OCI-LY1 (cell line): ENCODE results near the gene SLC15A1.

Experiments
- H2AFZ ChIP-seq: fragments of 200-600 bp; sonication (generic), shearing (Covaris generic); 2 replicates; pipeline ENCODE4 v1.6.0; 2014; ENCODE audit warnings: antibody characterized with exemption, mild to moderate bottlenecking, low read length
- H3F3A ChIP-seq: fragments of 200-600 bp; sonication (generic), shearing (Covaris generic); 2 replicates; pipeline ENCODE4 v1.6.0; 2014; ENCODE audit warnings: mild to moderate bottlenecking, antibody characterized with exemption, low read length, moderate library complexity; ENCODE audit not compliant: insufficient read depth
- H3K27ac ChIP-seq: fragments of 200-600 bp; sonication (generic); 2 replicates; pipeline ENCODE4 v1.5.1; 2014; ENCODE audit warnings: low read length, mixed run types, mild to moderate bottlenecking, low read depth; ENCODE audit not compliant: poor library complexity, severe bottlenecking
- H3K27me3 ChIP-seq: fragments of 200-600 bp; sonication (generic); 2 replicates; pipeline ENCODE4 v1.6.0; 2014; ENCODE audit warnings: antibody characterized with exemption, mild to moderate bottlenecking, low read length, moderate library complexity; ENCODE audit not compliant: insufficient read depth
- H3K36me3 ChIP-seq: fragments of 200-600 bp; sonication (generic); 2 replicates; pipeline ENCODE4 v1.6.1; 2014; ENCODE audit warnings: mild to moderate bottlenecking, antibody characterized with exemption, low read length, moderate library complexity, mixed read lengths; ENCODE audit not compliant: insufficient read depth
- H3K4me1 ChIP-seq: fragments of 200-600 bp; sonication (generic); 2 replicates; pipeline ENCODE4 v1.5.1; 2014; ENCODE audit warnings: mild to moderate bottlenecking, low read length, moderate library complexity; ENCODE audit not compliant: insufficient read depth, severe bottlenecking
- H3K4me2 ChIP-seq: fragments of 200-600 bp; sonication (generic), shearing (Covaris generic); 2 replicates; pipeline ENCODE4 v1.6.1; 2014; ENCODE audit warnings: low read length
- H3K4me3 ChIP-seq: fragments of 200-600 bp; sonication (generic); 2 replicates; pipeline ENCODE4 v1.5.1; 2014; ENCODE audit warnings: low read length, low read depth, mild to moderate bottlenecking, mixed read lengths; ENCODE audit not compliant: poor library complexity, severe bottlenecking
- H3K79me2 ChIP-seq: fragments of 200-600 bp; shearing (Covaris generic); 2 replicates; pipeline ENCODE4 v1.6.1; 2016; ENCODE audit warnings: mixed run types, low read length, mixed read lengths; ENCODE audit not compliant: insufficient read depth
- H3K9ac ChIP-seq: fragments of 200-600 bp; sonication (generic), shearing (Covaris generic); 2 replicates; pipeline ENCODE4 v1.6.1; 2014; ENCODE audit warnings: mild to moderate bottlenecking, low read length, mixed read lengths
- H3K9me2 ChIP-seq: fragments of 200-600 bp; sonication (generic), shearing (Covaris generic); 2 replicates; pipeline ENCODE4 v1.6.1; 2014; ENCODE audit warnings: low read depth, mild to moderate bottlenecking, low read length, mixed read lengths
- H3K9me3 ChIP-seq: fragments of 200-600 bp; shearing (Covaris generic); 2 replicates; pipeline ENCODE4 v1.6.1; 2014; ENCODE audit warnings: low read length, mixed read lengths
- H4K20me1 ChIP-seq: fragments of 200-600 bp; sonication (generic), shearing (Covaris generic); 2 replicates; pipeline ENCODE4 v1.6.0; 2016; ENCODE audit warnings: mild to moderate bottlenecking, low read length; ENCODE audit not compliant: insufficient read depth
- CTCF ChIP-seq: fragments of 200-600 bp; sonication (generic), shearing (Covaris generic); IDR thresholded peaks from 2 replicates; pipeline ENCODE4 v1.5.1; 2017; ENCODE audit warnings: mild to moderate bottlenecking, antibody characterized with exemption, low read length, moderate library complexity, mixed read lengths
- EZH2 ChIP-seq: fragments of 200-600 bp; sonication (generic), shearing (Covaris generic); IDR thresholded peaks from 2 replicates; pipeline ENCODE4 v1.8.0; 2017; ENCODE audit warnings: borderline replicate concordance, mixed run types, mild to moderate bottlenecking, antibody characterized with exemption, low read length, moderate library complexity, mixed read lengths

SLC15A1 gene

GRCh38 chr13:98685146-98685545, 67.3 kb downstream of the SLC15A1 start:
- Histone ChIP-seq H3K4me2 (no peak overlapping the region), H3K79me2 (no peaks in the 10 kb centered on the region), H3F3A (no peaks in the 10 kb centered on the region), H3K36me3 (no peaks in the 10 kb centered on the region), H3K4me3 (no peak overlapping the region), H3K9ac (no peak overlapping the region), H3K9me2 (no peaks in the 10 kb centered on the region), H2AFZ (no peak overlapping the region), H4K20me1 (no peaks in the 10 kb centered on the region), H3K4me1 (no peaks in the 10 kb centered on the region), H3K9me3 (no peaks in the 10 kb centered on the region), H3K27ac (no peak overlapping the region), H3K27me3 (no peaks in the 10 kb centered on the region)
- no peak for TF ChIP-seq EZH2
- TF ChIP-seq CTCF = no peak

DNA sequence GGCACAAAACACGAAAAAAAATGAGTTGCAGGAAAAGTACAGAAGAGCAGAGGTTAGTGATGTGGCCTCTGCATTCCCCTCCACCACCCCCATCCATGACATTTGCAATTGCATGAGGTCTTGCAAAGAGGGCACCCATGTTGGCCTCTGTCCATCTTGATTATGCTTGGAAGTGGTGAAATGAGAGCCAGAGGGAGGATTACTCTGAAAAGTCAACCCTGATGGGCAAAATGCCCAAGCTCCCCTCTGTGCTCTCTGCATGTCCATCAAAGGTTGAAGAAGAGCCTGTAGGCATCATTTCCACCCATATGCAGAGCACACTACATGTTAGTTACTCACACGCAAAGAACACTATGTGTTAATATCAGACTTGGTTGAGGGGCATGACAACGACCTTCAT, 71.4 kb downstream of the SLC15A1 start:
- Histone ChIP-seq H3K9ac (no peak overlapping the region), H3K4me1 (no peaks in the 10 kb centered on the region), H3K36me3 (no peaks in the 10 kb centered on the region), H3F3A (no peaks in the 10 kb centered on the region), H3K9me2 (no peaks in the 10 kb centered on the region), H4K20me1 (no peaks in the 10 kb centered on the region), H3K79me2 (no peaks in the 10 kb centered on the region), H3K4me2 (no peak overlapping the region), H2AFZ (no peak overlapping the region), H3K27me3 (no peaks in the 10 kb centered on the region; the same call in 1 of the 2 replicates), H3K9me3 (no peaks in the 10 kb centered on the region), H3K27ac (no peak overlapping the region), H3K4me3 (no peak overlapping the region)
- TF ChIP-seq EZH2 = no peak

DNA sequence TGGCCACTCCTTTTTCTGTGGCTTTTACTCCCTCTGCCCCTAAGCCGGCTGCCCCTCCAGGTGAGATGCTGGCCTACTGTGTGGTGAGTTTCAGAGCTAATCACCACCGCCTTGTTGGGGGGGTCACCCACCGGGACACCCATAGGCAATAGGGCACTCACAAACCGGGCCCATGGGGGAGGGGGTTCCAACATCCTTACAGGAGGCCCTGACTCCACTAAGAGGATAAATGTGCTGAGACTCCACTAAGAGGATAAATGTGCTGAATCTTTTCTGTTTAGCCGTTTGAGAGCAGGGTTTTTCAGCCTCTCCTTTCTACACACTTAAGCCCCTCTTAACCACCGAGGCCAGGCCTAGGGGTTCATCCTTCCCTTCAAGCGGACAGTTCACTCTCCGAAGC, 73.7 kb downstream of the SLC15A1 start:
- no peak for TF ChIP-seq EZH2
- no peak for TF ChIP-seq CTCF
- H3K9ac ChIP-seq = no peak overlapping the region
- no peaks in the 10 kb centered on the region for H4K20me1 ChIP-seq
- no peaks in the 10 kb centered on the region for H3F3A ChIP-seq
- H3K4me3 ChIP-seq = no peak overlapping the region
- no peak overlapping the region for H3K4me2 ChIP-seq
- no peaks in the 10 kb centered on the region; the same call in 1 of the 2 replicates for H3K27me3 ChIP-seq
- H3K27ac ChIP-seq = no peak overlapping the region
- H3K9me3 ChIP-seq = no peaks in the 10 kb centered on the region
- H3K79me2 ChIP-seq = no peaks in the 10 kb centered on the region
- no peak overlapping the region for H2AFZ ChIP-seq
- no peaks in the 10 kb centered on the region for H3K9me2 ChIP-seq
- H3K4me1 ChIP-seq = no peaks in the 10 kb centered on the region
- no peaks in the 10 kb centered on the region for H3K36me3 ChIP-seq

DNA sequence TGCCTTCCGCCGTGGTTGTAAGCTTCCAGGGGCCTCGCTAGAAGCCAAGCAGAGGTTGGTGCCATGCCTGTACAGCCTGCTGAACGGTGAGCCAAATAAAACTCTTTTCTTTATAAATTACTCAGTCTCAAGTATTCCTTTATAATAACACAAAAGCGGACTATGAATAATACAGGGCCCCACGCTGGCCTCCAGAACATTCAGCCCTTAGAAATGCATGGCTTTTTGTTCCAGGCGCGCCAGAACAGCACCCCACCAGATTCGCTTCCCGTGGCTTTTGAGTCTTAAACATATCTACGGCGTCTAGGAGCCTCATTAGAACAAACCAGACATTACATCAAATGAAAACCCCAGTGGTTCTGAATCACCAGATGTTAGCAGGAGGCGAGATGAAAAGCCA, 75.1 kb downstream of the SLC15A1 start:
- Histone ChIP-seq H3K27me3 (no peaks in the 10 kb centered on the region; the same call in 1 of the 2 replicates), H3K36me3 (no peaks in the 10 kb centered on the region), H3F3A (no peaks in the 10 kb centered on the region), H2AFZ (no peak overlapping the region), H3K79me2 (no peaks in the 10 kb centered on the region), H3K27ac (no peak overlapping the region), H3K4me2 (no peak overlapping the region), H3K4me3 (no peak overlapping the region), H4K20me1 (no peaks in the 10 kb centered on the region), H3K9me2 (no peaks in the 10 kb centered on the region), H3K9me3 (no peaks in the 10 kb centered on the region), H3K4me1 (no peaks in the 10 kb centered on the region), H3K9ac (no peak overlapping the region)
- no peak for TF ChIP-seq EZH2
- no peak for TF ChIP-seq CTCF
